ENCODE results near the gene SLC23A3. TPM values are rescaled to one million over a fixed set of nuclear protein-coding genes. Genes with fewer than 3 reads are reported as not detected.

The SLC23A3 gene
- total RNA-seq, 2 experiments from 2014 or later, result 1.1 to 2.3 TPM

DNA sequence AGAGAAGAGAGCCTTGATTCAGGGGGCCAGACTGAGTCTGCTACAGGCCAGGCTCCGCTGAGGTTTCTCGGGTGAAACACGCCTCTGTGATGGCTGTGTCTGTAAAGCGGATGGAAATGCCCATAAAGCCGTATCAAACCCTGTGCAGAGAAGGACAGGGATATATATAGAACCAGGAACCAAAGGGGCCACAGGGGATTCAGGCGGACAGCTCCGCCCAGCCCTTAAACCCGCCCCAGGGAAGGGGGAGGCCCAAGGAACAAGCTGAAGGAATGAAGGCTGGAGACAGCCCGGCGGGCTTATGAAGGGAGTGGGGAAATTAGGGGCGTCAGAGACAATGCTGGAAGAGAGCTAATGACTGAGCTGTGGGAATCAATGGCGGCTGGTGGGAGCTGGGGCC, 51.3 kb downstream of the SLC23A3 start:
- no peak overlapping the region for H3K4me3 Mint-ChIP-seq
- CTCF ChIA-PET, result interaction anchor here (1.0 to 16.2 kb wide), 14 partner anchors 13 to 138 kb away, joined by 3 to 238 read pairs (median 12); partner anchors contain the start of gene IHH
- no peaks in the 10 kb centered on the region for H3K36me3 Mint-ChIP-seq
- H3K27me3 Mint-ChIP-seq, result no peaks in the 10 kb centered on the region
- H3K4me1 Mint-ChIP-seq (ENCODE audit: low read depth), result no peaks in the 10 kb centered on the region
- POLR2A ChIA-PET, result no interaction called here
- no peak overlapping the region for H3K27ac Mint-ChIP-seq
- intact Hi-C loops (cut with micrococcal nuclease), result loop anchor here (5.0 kb wide), 1 partner anchor 39 kb away; no protein-coding TSS in a partner anchor
- DNase-seq, result no peak
- H3K9me3 Mint-ChIP-seq, result no peaks in the 10 kb centered on the region

DNA sequence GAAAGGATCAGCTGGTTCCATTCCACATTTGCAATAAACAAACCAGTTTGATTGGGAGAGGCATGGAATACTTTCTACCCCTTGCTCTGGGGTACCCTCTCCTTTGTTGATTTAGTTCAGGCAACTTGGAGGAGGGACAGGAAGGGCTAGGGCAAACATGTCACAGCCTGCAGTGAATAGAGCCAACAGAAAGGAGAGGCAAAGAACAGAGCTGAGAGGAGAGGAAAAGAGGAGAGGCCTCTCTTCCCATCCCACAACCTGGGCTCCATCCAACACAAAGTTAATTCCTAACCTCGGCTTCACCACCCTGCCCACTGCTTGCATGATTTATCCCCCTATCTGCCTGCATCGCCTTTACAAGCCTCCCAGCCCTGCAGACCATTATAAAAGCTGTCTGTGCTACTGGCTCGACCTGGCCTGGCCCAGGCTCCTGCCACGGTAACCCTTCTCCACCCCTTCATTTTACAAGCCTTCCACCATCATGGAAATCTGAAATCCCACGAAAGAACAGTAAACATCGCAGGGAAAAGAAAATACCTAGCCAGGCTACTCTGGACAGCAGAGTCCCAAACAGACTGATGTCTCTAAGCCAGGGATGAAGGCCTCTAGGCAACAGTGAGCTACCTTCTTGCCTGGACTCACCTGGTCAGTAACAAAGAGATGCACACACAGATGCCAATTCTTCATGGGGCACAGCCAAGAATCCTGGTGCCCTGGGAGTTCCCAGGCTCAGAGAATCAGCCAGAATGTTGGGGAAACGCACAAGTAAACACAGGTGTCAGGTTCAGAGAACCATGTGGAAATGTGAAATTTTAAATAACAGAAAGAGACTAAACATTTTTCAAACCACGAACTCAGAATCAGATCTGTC, 52.8 kb downstream of the SLC23A3 start:
- no peak for DNase-seq
- H3K36me3 Mint-ChIP-seq, result no peaks in the 10 kb centered on the region
- H3K9me3 Mint-ChIP-seq, result no peaks in the 10 kb centered on the region
- CTCF ChIA-PET, result interaction anchor here (0.6 to 16.2 kb wide), 8 partner anchors 13 to 265 kb away, joined by 3 to 238 read pairs (median 20); partner anchors contain the start of gene IHH
- no peak overlapping the region for H3K27ac Mint-ChIP-seq
- intact Hi-C loops (cut with micrococcal nuclease), result loop anchor here (5.0 kb wide), 1 partner anchor 40 kb away; no protein-coding TSS in a partner anchor
- peaks cover 10% of the 10 kb centered on the region for H3K4me1 Mint-ChIP-seq (ENCODE audit: low read depth)
- POLR2A ChIA-PET, result no interaction called here
- no peak overlapping the region for H3K4me3 Mint-ChIP-seq
- H3K27me3 Mint-ChIP-seq, result no peaks in the 10 kb centered on the region

DNA sequence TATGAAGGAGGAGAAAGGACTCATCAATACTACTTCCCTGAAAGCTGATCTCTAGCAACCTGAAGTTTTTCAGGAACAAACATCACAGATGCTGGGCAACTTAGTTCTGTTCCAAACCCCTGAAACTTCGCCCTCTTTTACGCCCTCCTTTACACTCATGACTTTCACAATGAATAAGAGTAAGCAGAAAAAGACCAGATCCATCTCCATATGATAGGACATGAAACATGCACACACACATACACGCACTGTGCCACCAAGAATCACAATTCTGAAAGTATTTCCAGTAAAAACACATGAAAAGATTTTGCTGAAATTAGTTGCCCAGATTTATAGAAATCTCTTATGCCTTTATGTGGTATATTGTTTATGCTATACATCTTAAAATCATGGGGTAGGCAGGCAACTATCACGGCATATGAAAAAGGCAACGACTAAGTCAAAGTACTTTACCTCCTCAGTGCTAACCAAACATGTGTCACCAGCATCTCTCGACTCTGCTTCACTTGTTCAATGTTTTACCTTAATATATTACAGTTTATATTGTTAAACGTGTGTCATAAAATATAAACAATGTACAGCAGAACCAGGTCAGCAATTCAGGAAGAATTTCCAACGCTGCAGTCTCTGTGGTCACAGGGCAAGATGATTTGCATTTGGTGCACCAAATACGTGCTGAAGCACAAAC, 57.0 kb downstream of the SLC23A3 start:
- Mint-ChIP-seq H3K4me1 (ENCODE audit: low read depth) (peaks cover 26% of the 10 kb centered on the region), H3K9me3 (no peaks in the 10 kb centered on the region), H3K27me3 (no peaks in the 10 kb centered on the region), H3K36me3 (peaks cover 4% of the 10 kb centered on the region), H3K27ac (peak overlapping the region; percentile 18), H3K4me3 (no peak overlapping the region)
- POLR2A ChIA-PET, result interaction anchor here (1.0 kb wide), 1 partner anchor 9 kb away, joined by 3 read pairs; no protein-coding TSS in a partner anchor
- CTCF ChIA-PET, result interaction anchor here (0.7 to 16.2 kb wide), 5 partner anchors 9 to 825 kb away, joined by 3 to 238 read pairs (median 5); partner anchors contain the start of gene IHH
- peak; percentile 16 for DNase-seq
- intact Hi-C loops (cut with micrococcal nuclease), result no loop called here

DNA sequence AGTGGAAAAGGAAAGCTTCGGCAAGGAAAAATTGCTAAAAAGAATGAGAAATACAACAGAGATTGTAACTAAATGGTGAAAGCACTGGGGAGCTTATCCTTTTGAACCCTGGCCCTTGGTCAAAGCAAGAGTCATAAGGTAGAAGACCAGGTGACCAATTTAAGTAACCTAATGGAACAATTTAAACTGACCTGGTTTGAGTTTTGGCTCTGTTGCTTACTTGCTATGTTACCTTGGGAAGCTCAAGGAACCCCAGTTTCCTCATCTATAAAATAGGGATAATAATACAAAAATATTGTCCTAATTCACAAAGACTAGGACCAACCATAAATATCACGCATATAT, 57.8 kb downstream of the SLC23A3 start:
- H3K4me1 Mint-ChIP-seq (ENCODE audit: low read depth), result peaks cover 26% of the 10 kb centered on the region
- POLR2A ChIA-PET, result interaction anchor here (1.0 kb wide), 1 partner anchor 8 kb away, joined by 3 read pairs; no protein-coding TSS in a partner anchor

More for the DNA sequence above, 57.8 kb downstream of the SLC23A3 start:
- intact Hi-C loops (cut with micrococcal nuclease), result no loop called here
- no peaks in the 10 kb centered on the region for H3K9me3 Mint-ChIP-seq
- H3K4me3 Mint-ChIP-seq, result no peak overlapping the region
- CTCF ChIA-PET, result interaction anchor here (0.7 to 16.2 kb wide), 6 partner anchors 8 to 824 kb away, joined by 3 to 238 read pairs (median 7); partner anchors contain the start of gene IHH
- H3K36me3 Mint-ChIP-seq, result peaks cover 4% of the 10 kb centered on the region
- no peaks in the 10 kb centered on the region for H3K27me3 Mint-ChIP-seq
- H3K27ac Mint-ChIP-seq, result no peak overlapping the region
- DNase-seq, result no peak

Other genes with a start within 250 kb of the SLC23A3 start
- gene CDK5R2, start 210.4 kb downstream of the SLC23A3 start, total RNA-seq, result not detected
- not detected for gene FEV, start 184.8 kb downstream of the SLC23A3 start, total RNA-seq
- not detected for gene CRYBA2, start 176.6 kb downstream of the SLC23A3 start, total RNA-seq
- gene CFAP65, start 128.5 kb downstream of the SLC23A3 start, total RNA-seq, result not detected
- gene IHH, start 109.1 kb downstream of the SLC23A3 start, total RNA-seq, result under 1 TPM in 1 of 2 experiments, not detected in 1; 0.10 TPM
- gene NHEJ1, start 9.2 kb downstream of the SLC23A3 start, total RNA-seq, result 10 to 100 TPM; 17.7 to 18.6 TPM
- 10 to 100 TPM; 42.0 to 43.4 TPM for gene CNPPD1, start 6.9 kb upstream of the SLC23A3 start, total RNA-seq
- gene RETREG2, start 8.2 kb upstream of the SLC23A3 start, total RNA-seq, result 10 to 100 TPM; 60.3 to 67.9 TPM
- 10 to 100 TPM; 31.9 to 34.4 TPM for gene ZFAND2B, start 36.8 kb upstream of the SLC23A3 start, total RNA-seq
- 10 to 100 TPM; 11.5 to 11.7 TPM for gene ABCB6, start 48.9 kb upstream of the SLC23A3 start, total RNA-seq
- 10 to 100 TPM; 34.7 to 39.5 TPM for gene ATG9A, start 59.6 kb upstream of the SLC23A3 start, total RNA-seq
- gene ANKZF1, start 59.8 kb upstream of the SLC23A3 start, total RNA-seq, result 10 to 100 TPM; 97.0 to 97.5 TPM
- gene GLB1L, start 75.4 kb upstream of the SLC23A3 start, total RNA-seq, result 1 to 10 TPM; 4.8 to 4.9 TPM
- gene STK16, start 75.5 kb upstream of the SLC23A3 start, total RNA-seq, result 10 to 100 TPM; 37.1 to 37.8 TPM
- gene TUBA4B, start 83.2 kb upstream of the SLC23A3 start, total RNA-seq, result not detected
- 100 to 1,000 TPM; 219 to 229 TPM for gene TUBA4A, start 83.9 kb upstream of the SLC23A3 start, total RNA-seq
- 10 to 100 TPM; 37.3 to 39.1 TPM for gene DNAJB2, start 109.3 kb upstream of the SLC23A3 start, total RNA-seq
- under 1 TPM in 1 of 2 experiments, not detected in 1; 0.24 TPM for gene PTPRN, start 139.4 kb upstream of the SLC23A3 start, total RNA-seq
- gene RESP18, start 162.7 kb upstream of the SLC23A3 start, total RNA-seq, result not detected
- 10 to 100 TPM; 71.6 to 74.2 TPM for gene DNPEP, start 217.9 kb upstream of the SLC23A3 start, total RNA-seq
- not detected for gene DES, start 248.3 kb upstream of the SLC23A3 start, total RNA-seq